ENCODE measurements around the gene SYS1.
"Not testable (repeated sequence)": the region's sequence is repeated elsewhere in the genome, so short reads cannot be mapped to it uniquely, and the experiment has no call there.

Gene SYS1

GRCh38 chr20:45338121-45339030 lies 24.6 kb upstream of the SYS1 start:
- in situ Hi-C loops (cut with HindIII; ENCODE audit: low sequenced_read_pairs), result no loop called here

GRCh38 chr20:45339084-45339483 lies 23.9 kb upstream of the SYS1 start:
- in situ Hi-C loops (cut with HindIII; ENCODE audit: low sequenced_read_pairs), result no loop called here

GRCh38 chr20:45339799-45340198 lies 23.2 kb upstream of the SYS1 start:
- in situ Hi-C loops (cut with HindIII; ENCODE audit: low sequenced_read_pairs), result no loop called here

- in situ Hi-C loops (cut with HindIII; ENCODE audit: low sequenced_read_pairs), result no loop called here
Observed at GRCh38 chr20:45340236-45340847, 22.6 kb upstream of the SYS1 start.

DNA sequence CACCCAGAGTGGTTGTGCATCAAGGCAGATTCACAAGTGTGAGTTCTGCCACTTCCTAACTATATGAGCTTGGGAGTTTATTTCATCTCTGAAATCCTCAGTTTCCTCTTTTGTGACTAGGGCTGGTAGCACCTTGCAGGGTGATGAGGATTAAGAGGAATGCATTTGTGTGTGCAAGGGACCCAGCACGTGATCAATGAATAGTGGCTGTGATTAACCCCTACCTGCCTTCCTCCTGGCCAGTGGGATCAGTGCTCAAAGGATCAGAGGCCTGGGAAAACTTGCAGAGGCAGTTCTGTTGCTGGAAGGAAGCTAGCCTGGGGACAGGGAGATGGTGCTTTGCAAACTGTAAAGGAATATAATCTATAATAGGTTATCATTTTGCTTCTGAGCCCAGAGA lies 22.0 kb upstream of the SYS1 start:
- in situ Hi-C loops (cut with HindIII; ENCODE audit: low sequenced_read_pairs), result no loop called here

- in situ Hi-C loops (cut with HindIII; ENCODE audit: low sequenced_read_pairs), result no loop called here
Observed at GRCh38 chr20:45341579-45341938, 21.4 kb upstream of the SYS1 start.

- in situ Hi-C loops (cut with HindIII; ENCODE audit: low sequenced_read_pairs), result no loop called here
Observed at GRCh38 chr20:45341939-45342854, 20.8 kb upstream of the SYS1 start.

GRCh38 chr20:45342855-45343531 lies 20.0 kb upstream of the SYS1 start:
- in situ Hi-C loops (cut with HindIII; ENCODE audit: low sequenced_read_pairs), result no loop called here

DNA sequence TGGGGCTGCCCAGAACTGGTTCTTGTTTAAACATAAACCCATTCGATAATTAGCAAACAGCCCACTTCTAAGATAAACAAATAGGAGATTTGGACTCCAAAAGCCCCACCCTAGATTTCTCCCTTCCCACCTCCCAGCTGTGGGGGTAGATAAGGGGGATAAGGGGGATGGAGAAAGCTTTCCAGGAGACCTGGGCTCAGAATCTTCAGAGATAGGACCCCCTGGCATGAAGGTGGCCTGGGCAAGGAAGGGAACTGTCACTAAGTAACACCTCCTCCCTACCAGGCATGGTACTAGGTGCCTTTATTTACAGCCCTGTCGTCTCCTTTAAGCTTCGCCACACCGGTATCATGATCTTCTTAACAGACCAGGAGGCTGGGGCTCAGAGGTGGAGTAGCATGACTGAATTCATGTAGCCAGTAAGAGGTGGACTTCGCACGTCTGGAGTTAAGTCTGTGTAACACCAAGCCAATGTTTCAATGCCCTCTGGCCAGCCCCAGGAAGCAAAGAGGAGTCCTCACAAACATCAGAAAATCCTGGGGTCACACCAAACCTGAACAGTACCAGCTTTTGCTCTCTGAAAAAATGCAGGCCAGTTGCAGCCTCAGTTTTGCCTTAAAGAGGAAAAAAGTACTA lies 19.3 kb upstream of the SYS1 start:
- in situ Hi-C loops (cut with HindIII; ENCODE audit: low sequenced_read_pairs), result no loop called here

DNA sequence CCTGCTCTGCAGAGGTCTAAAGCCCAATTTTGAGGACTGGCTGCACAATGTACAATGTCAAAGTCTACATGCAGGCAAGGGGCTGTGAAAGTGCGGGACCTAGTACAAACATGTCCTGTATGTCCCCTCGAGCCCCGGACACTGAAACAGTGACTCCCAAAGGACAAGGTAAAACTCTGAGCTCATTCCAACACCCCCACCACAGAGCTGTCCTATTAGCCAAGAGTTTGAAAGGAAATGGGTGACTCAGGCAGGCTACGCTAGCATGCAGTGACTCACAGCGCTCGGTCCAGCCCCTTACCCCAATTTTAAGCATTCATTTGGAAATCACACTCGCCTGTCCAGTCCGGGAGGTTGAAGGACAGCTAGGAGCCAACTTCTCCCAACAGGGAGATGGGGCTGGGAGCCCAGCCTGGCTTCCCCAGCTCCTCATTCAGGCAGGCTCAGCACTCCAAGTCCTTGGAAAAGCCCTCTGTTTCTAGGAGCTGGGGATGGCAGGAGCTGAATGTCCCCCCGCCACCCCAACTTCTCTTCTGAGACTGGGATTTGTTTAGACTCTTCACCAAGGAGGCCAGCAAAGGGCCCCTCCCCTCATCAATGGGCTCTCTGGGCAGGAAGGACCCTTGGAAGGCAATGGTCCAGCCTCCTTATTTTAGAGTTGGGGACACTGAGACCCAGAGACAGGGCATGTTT lies 18.6 kb upstream of the SYS1 start:
- in situ Hi-C loops (cut with HindIII; ENCODE audit: low sequenced_read_pairs), result no loop called here

DNA sequence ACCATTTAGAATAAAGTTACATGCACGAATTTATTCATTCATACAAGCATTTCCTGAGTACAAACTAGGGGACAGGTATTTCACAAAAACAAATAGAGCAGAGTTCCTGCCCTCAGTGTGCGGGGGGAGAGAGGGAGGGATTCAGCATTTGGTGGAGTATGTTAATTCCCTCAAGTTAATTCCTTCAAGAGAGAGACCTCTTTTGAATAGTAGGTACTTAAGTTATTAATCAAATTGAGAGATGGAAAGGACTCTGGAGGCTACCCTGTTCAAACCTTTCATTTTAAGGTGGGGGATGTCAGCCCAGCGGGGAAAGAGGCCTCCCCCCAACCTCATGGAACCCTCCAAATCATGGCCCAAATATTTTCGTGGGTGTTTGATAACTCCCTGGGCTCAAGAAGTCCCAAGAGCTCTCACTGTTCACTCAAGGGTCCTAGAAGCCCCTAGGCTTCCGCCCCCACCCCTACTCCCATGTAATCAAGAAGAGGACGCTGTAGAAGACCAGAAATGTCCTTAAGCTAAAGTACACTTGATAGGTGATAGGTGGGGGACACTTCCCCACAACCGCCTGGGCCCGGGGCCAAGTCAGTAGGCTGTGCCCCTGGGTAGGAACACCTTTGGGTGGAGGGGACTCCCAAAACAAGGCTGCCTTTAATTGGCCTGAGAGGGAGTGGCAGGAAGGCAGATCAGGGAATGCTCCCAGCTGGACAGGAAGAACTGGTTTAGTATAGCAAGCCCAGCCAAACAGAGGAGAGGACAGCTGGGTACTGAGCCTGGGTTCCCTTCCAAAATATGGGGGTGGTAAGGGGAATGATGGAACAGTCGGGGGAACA lies 17.6 kb upstream of the SYS1 start:
- in situ Hi-C loops (cut with HindIII; ENCODE audit: low sequenced_read_pairs), result no loop called here

DNA sequence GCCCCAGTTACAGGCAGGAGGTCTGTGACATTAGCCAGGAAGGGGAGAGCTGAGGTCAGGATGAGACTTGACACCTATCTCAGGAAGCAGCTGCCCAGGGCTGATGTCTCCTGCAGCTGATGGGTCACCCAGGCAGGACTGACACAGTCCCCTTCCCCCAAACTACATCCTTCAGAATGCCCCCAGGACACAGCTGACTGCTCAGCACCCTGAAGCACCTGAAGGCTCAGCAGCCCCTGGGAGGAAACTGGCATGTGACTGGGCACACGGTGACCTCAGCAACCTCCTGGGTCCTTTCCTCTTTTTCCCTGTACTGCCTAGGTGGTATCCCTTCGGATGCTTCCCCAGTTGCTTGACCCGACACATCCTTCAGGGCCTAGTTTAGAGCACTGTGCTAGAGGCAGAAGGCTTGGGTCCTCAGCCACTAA lies 16.7 kb upstream of the SYS1 start:
- in situ Hi-C loops (cut with HindIII; ENCODE audit: low sequenced_read_pairs), result no loop called here

- in situ Hi-C loops (cut with HindIII; ENCODE audit: low sequenced_read_pairs), result no loop called here
Observed at GRCh38 chr20:45346851-45347250, 16.1 kb upstream of the SYS1 start.

DNA sequence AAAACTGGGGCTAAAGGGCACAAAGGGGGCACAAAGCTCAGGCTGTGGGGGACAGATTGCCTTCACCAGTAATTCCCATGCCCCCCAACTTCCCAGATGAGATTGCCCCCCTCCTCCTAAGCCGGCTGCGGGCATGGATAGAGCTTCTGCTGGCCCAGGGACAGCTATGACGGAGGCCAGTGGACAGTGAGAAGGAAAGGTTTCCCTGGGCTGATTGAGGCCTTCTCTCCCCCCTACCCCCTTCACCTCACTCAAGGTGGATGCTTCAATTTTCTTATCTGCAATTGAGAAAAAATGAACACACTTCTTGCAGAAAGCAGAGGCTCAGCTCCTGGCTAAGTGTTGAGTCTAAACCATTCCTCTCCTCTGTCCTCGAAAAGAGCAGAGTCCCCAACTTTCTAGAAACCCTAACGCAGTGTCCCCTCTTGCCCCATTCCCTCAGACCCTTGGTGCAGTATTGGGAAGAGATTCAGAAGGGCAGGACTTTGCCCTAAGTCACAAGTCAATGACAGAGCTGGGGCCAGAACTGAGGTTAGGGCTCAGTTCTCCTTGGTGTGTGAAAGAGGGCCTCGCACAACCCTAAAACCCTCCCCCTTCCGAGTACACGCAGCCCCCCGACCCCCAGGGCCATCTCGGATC lies 15.5 kb upstream of the SYS1 start:
- in situ Hi-C loops (cut with HindIII; ENCODE audit: low sequenced_read_pairs), result no loop called here

GRCh38 chr20:45347936-45348778 lies 14.8 kb upstream of the SYS1 start, which contains the start of gene SDC4:
SDC4 (minus strand) TSS chr20:45348424; CDS start chr20:45348384, 40 bp downstream.
- in situ Hi-C loops (cut with HindIII; ENCODE audit: low sequenced_read_pairs), result no loop called here

DNA sequence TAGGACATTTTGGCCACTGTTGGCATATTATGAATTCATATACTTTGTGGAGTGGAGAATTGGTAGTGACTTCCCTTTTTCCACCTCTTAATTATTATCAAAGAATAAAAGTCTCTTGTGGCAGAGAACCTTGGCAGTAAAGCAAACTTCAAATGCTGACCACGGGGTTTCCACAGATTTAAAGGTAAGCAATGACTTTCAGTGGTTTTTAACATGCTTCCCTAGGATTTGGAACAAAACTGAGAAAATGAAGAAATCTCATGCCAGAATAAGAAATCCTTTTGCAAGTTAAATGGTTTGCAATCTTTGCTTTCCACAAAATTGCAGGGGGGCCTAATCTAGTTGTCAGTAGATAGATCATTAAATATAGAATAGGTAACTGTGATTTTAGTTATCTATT lies 12.7 kb upstream of the SYS1 start:
- in situ Hi-C loops (cut with HindIII; ENCODE audit: low sequenced_read_pairs), result no loop called here

GRCh38 chr20:45350795-45351194 lies 12.2 kb upstream of the SYS1 start:
- in situ Hi-C loops (cut with HindIII; ENCODE audit: low sequenced_read_pairs), result not testable (repeated sequence)
